Liver (tissue), 9 donors: ENCODE data around the gene COL21A1. TPM values are rescaled to one million over a fixed set of nuclear protein-coding genes. Genes with fewer than 3 reads are reported as not detected.

Source experiments
- DNase-seq: peaks from one replicate; pipeline ENCODE4 v3.0.0-alpha.2; 2017; ENCODE audit warnings: low spot score
- H3K27ac ChIP-seq, 2 donors: one replicate each; pipeline ENCODE4 v1.7.0; 2013; ENCODE audit warnings: inconsistent platforms in 2 of 2, low read length in 2 of 2, control low read depth in 1 of 2, low read depth in 1 of 2, mild to moderate bottlenecking in 1 of 2
- H3K27me3 ChIP-seq, 4 donors: one replicate each; pipeline versions ENCODE4 v1.6.1 to v1.7.0; 2013; ENCODE audit warnings: low read length in 3 of 4, inconsistent platforms in 1 of 4, mild to moderate bottlenecking in 1 of 4, moderate library complexity in 1 of 4; ENCODE audit not compliant: control insufficient read depth in 4 of 4, insufficient read depth in 4 of 4
- H3K36me3 ChIP-seq, 4 donors: one replicate each; pipeline versions ENCODE4 v1.6.1 to v1.7.0; 2013; ENCODE audit warnings: low read length in 3 of 4, mild to moderate bottlenecking in 3 of 4, low read depth in 1 of 4, moderate library complexity in 1 of 4; ENCODE audit not compliant: control insufficient read depth in 4 of 4, insufficient read depth in 3 of 4
- H3K4me1 ChIP-seq, 4 donors: one replicate each; pipeline versions ENCODE4 v1.6.1 to v1.7.0; 2013; ENCODE audit warnings: low read length in 3 of 4, mild to moderate bottlenecking in 3 of 4, moderate library complexity in 1 of 4; ENCODE audit not compliant: control insufficient read depth in 4 of 4, insufficient read depth in 4 of 4
- H3K4me3 ChIP-seq, 3 donors: one replicate each; pipeline versions ENCODE4 v1.6.1 to v1.7.0; 2013; ENCODE audit warnings: low read length in 3 of 3, control low read depth in 1 of 3, low read depth in 1 of 3, mild to moderate bottlenecking in 1 of 3
- H3K9ac ChIP-seq, 2 donors: one replicate each; pipeline ENCODE4 v1.7.0; 2013; ENCODE audit warnings: low read length in 2 of 2, mild to moderate bottlenecking in 2 of 2, moderate library complexity in 2 of 2, control low read depth in 1 of 2, low read depth in 1 of 2
- H3K9me3 ChIP-seq, 4 donors: one replicate each; pipeline versions ENCODE4 v1.6.1 to v1.7.0; 2013; ENCODE audit warnings: low read length in 3 of 4; ENCODE audit not compliant: control insufficient read depth in 4 of 4
- EGR1 ChIP-seq, 2 donors: IDR thresholded peaks; 2 replicates each; pipeline ENCODE4 v1.6.1; 2016 to 2018; ENCODE audit warnings: antibody characterized with exemption in 2 of 2, low read depth in 2 of 2
- FOXA1 ChIP-seq: IDR thresholded peaks from 2 replicates; pipeline ENCODE4 v1.6.1; 2016; ENCODE audit warnings: antibody characterized with exemption
- FOXA2 ChIP-seq: IDR thresholded peaks from 2 replicates; pipeline ENCODE4 v1.6.1; 2016; ENCODE audit warnings: antibody characterized with exemption
- GABPA ChIP-seq, 2 donors: IDR thresholded peaks in 1 of 2; conservative IDR thresholded peaks in 1 of 2; 2 replicates each; pipeline ENCODE4 v1.6.1; 2016; ENCODE audit warnings: antibody characterized with exemption in 2 of 2, mild to moderate bottlenecking in 1 of 2, moderate library complexity in 1 of 2
- HNF4A ChIP-seq, 2 donors: conservative IDR thresholded peaks; 2 replicates each; pipeline ENCODE4 v1.6.1; 2016; ENCODE audit warnings: antibody characterized with exemption in 2 of 2, mild to moderate bottlenecking in 2 of 2
- HNF4G ChIP-seq: IDR thresholded peaks from 2 replicates; pipeline ENCODE4 v1.6.1; 2016; ENCODE audit warnings: antibody characterized with exemption
- JUND ChIP-seq, 2 donors: IDR thresholded peaks; 2 replicates each; pipeline ENCODE4 v1.6.1; 2016; ENCODE audit warnings: antibody characterized with exemption in 2 of 2
- NR2F2 ChIP-seq: IDR thresholded peaks from 2 replicates; pipeline ENCODE4 v1.6.1; 2016; ENCODE audit warnings: antibody characterized with exemption
- RAD21 ChIP-seq, 2 donors: IDR thresholded peaks; 2 replicates each; pipeline ENCODE4 v1.6.1; 2016; ENCODE audit warnings: antibody characterized with exemption in 2 of 2, mild to moderate bottlenecking in 2 of 2
- REST ChIP-seq: IDR thresholded peaks from 2 replicates; pipeline ENCODE4 v1.6.1; 2016; ENCODE audit warnings: antibody characterized with exemption, mild to moderate bottlenecking
- RXRA ChIP-seq, 2 donors: IDR thresholded peaks; 2 replicates each; pipeline ENCODE4 v1.6.1; 2017 to 2018; ENCODE audit warnings: antibody characterized with exemption in 2 of 2, mild to moderate bottlenecking in 1 of 2
- SP1 ChIP-seq: IDR thresholded peaks from 2 replicates; pipeline ENCODE4 v1.6.1; 2018; ENCODE audit warnings: antibody characterized with exemption, mild to moderate bottlenecking
- TAF1 ChIP-seq: conservative IDR thresholded peaks from 2 replicates; pipeline ENCODE4 v1.6.1; 2016; ENCODE audit warnings: antibody characterized with exemption, mild to moderate bottlenecking
- YY1 ChIP-seq: IDR thresholded peaks from 2 replicates; pipeline ENCODE4 v1.6.1; 2016; ENCODE audit warnings: antibody characterized with exemption, mild to moderate bottlenecking
- WGBS: extraction: QIAGEN DNeasy Blood & Tissue Kit; methylation state at CpG from one replicate; pipeline ENCODE4 v1.1.7; 2013; 5-methylcytosine and 5-hydroxymethylcytosine counted together
- polyA plus RNA-seq, 2 donors: library from polyadenylated mRNA; stranded (reverse) in 1 of 2; unstranded in 1 of 2; fragments of 200-250 nt in 1 of 2; fragments of >200 nt in 1 of 2; fragmentation: Nextera tagmentation in 1 of 2; extraction: Ambion mirVana in 1 of 2; gene quantifications; one replicate each; pipeline versions ENCODE4 v1.2.1 to v1.2.3, GENCODE V29; 2013 to 2015
- total RNA-seq, 2 donors: library from RNA; depleted of rRNA; stranded (reverse); fragments of >200 nt; gene quantifications; one replicate each; pipeline ENCODE4 v1.2.3, GENCODE V29; 2014
- TF ChIP-seq, protein P1 (sequence below): IDR thresholded peaks from 2 replicates; pipeline ENCODE4 v1.6.1; 2016; ENCODE audit warnings: antibody characterized with exemption
- TF ChIP-seq, protein P2 (sequence below): IDR thresholded peaks from 2 replicates; pipeline ENCODE4 v1.6.1; 2016; ENCODE audit warnings: antibody characterized with exemption
- TF ChIP-seq, protein P3 (sequence below): fragments of 150-350 bp; IDR thresholded peaks from 2 replicates; pipeline ENCODE4 v1.5.1; 2017; ENCODE audit warnings: improper control_type of control experiment, low read depth, low read length; ENCODE audit not compliant: missing input control
- TF ChIP-seq, protein P4 (sequence below): IDR thresholded peaks from 2 replicates; pipeline ENCODE4 v1.6.1; 2016; ENCODE audit warnings: antibody characterized with exemption
- donor health status: healthy.
- donor health status: healthy.
- donor health status: healthy.
- donor health status: healthy.
- donor health status: healthy.

The COL21A1 gene
- total and polyA plus RNA-seq, 4 donors: 0.48 to 1.3 (median 0.52) TPM

- TF ChIP-seq, protein P1, sequence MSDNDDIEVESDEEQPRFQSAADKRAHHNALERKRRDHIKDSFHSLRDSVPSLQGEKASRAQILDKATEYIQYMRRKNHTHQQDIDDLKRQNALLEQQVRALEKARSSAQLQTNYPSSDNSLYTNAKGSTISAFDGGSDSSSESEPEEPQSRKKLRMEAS: no peak
- no peak for TF ChIP-seq RXRA (IDR thresholded peaks at IDR 0.05)
These were observed 209.8 kb downstream of the COL21A1 start (continued) for GRCh38 chr6:56037601-56038000.

DNA sequence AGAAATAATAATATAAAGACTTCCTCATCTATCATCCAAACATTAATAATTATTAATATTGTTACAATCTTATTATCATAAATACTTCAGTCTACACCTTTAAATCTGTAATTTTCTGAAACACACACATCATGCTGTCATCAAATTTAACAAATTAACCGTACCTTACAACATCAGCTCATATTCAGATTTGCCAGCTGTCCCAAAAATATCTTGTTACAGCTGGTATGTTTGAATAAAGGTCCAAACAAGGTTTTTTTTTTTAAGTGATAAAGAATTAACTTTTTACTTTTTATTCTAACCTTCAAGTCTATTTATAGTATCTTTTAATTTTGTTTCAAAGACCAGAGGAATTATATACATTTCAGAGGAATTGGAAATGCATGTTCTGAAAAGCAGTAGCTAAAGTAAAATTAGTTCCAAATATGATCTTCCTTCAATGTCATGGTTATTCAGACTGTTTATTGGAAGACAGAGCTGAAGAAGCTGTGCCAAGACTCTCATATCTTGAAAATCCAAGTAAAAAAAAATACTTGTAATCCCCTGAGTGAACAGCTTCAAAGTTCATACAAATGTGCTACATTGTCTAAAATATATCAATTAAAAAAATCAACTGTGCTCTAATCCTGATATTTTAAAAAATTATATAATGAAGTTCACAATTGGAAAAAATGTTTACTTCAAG is 210.3 kb downstream of the COL21A1 start:
- WGBS: 52% methylated on average over 1 of the region's 1 CpG
- Histone ChIP-seq H3K9ac (no peak overlapping the region), H3K36me3 (no peaks in the 10 kb centered on the region), H3K27me3 (peaks cover 0 to 2% (median 0%) of the 10 kb centered on the region in 4 donors), H3K9me3 (no peaks in the 10 kb centered on the region), H3K4me3 (no peak overlapping the region), H3K27ac (no peak overlapping the region), H3K4me1 (no peaks in the 10 kb centered on the region)
- TF ChIP-seq RXRA (IDR thresholded peaks at IDR 0.05): no peak
- TF ChIP-seq, protein P2, sequence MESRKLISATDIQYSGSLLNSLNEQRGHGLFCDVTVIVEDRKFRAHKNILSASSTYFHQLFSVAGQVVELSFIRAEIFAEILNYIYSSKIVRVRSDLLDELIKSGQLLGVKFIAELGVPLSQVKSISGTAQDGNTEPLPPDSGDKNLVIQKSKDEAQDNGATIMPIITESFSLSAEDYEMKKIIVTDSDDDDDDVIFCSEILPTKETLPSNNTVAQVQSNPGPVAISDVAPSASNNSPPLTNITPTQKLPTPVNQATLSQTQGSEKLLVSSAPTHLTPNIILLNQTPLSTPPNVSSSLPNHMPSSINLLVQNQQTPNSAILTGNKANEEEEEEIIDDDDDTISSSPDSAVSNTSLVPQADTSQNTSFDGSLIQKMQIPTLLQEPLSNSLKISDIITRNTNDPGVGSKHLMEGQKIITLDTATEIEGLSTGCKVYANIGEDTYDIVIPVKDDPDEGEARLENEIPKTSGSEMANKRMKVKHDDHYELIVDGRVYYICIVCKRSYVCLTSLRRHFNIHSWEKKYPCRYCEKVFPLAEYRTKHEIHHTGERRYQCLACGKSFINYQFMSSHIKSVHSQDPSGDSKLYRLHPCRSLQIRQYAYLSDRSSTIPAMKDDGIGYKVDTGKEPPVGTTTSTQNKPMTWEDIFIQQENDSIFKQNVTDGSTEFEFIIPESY: no peak
- TF ChIP-seq GABPA (IDR thresholded peaks at IDR 0.05 in 1 of 2, conservative IDR thresholded peaks at IDR 0.05 in 1 of 2): no peak
- TF ChIP-seq, protein P3, sequence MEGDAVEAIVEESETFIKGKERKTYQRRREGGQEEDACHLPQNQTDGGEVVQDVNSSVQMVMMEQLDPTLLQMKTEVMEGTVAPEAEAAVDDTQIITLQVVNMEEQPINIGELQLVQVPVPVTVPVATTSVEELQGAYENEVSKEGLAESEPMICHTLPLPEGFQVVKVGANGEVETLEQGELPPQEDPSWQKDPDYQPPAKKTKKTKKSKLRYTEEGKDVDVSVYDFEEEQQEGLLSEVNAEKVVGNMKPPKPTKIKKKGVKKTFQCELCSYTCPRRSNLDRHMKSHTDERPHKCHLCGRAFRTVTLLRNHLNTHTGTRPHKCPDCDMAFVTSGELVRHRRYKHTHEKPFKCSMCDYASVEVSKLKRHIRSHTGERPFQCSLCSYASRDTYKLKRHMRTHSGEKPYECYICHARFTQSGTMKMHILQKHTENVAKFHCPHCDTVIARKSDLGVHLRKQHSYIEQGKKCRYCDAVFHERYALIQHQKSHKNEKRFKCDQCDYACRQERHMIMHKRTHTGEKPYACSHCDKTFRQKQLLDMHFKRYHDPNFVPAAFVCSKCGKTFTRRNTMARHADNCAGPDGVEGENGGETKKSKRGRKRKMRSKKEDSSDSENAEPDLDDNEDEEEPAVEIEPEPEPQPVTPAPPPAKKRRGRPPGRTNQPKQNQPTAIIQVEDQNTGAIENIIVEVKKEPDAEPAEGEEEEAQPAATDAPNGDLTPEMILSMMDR: no peak
- TF ChIP-seq, protein P1: no peak
- no peak for TF ChIP-seq HNF4A (conservative IDR thresholded peaks at IDR 0.05)
- no peak for TF ChIP-seq HNF4G
- no peak for TF ChIP-seq NR2F2
- no peak for TF ChIP-seq FOXA1
- TF ChIP-seq, protein P4, sequence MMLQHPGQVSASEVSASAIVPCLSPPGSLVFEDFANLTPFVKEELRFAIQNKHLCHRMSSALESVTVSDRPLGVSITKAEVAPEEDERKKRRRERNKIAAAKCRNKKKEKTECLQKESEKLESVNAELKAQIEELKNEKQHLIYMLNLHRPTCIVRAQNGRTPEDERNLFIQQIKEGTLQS: no peak
- no peak for TF ChIP-seq REST
- no peak for TF ChIP-seq FOXA2
- no peak for TF ChIP-seq YY1
- no peak for TF ChIP-seq EGR1 (IDR thresholded peaks at IDR 0.05; ENCODE audit: low read depth in 2 of 2)
- no peak for TF ChIP-seq TAF1
- TF ChIP-seq RAD21 (IDR thresholded peaks at IDR 0.05): no peak
- no peak for TF ChIP-seq SP1
- TF ChIP-seq JUND (IDR thresholded peaks at IDR 0.05): no peak
- no peak for DNase-seq
